HG03571 (cell line): ENCODE results near the gene KIRREL1.

Source experiments
- ATAC-seq: cut with Tn5 transposase; IDR thresholded peaks from one replicate; pipeline ENCODE4 v1.9.1; 2021; ENCODE audit not compliant: unreplicated experiment

The KIRREL1 gene

GRCh38 chr1:158140764-158141192 lies 147.3 kb downstream of the KIRREL1 start:
- no peak for ATAC-seq

GRCh38 chr1:158145173-158145719 lies 151.8 kb downstream of the KIRREL1 start:
- ATAC-seq = no peak

DNA sequence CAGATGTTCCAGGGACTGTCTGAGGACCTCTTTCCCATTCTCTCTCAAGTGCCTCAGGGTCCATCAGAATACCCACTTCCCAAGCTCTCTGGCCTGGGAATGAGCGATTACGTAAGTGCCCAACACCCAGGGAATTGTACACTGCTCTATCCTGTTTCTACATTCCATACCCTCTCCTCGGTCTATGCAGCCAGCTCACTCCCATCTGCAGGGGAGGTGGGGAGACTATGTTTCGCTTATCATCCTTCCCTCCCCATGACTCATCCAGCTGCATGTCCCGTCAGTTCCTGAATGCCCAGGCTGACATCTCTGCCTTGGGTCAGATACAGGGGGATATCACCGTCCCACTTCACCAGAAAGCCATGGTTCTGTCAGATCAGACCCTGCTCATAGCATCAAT lies 152.7 kb downstream of the KIRREL1 start:
- no peak for ATAC-seq

DNA sequence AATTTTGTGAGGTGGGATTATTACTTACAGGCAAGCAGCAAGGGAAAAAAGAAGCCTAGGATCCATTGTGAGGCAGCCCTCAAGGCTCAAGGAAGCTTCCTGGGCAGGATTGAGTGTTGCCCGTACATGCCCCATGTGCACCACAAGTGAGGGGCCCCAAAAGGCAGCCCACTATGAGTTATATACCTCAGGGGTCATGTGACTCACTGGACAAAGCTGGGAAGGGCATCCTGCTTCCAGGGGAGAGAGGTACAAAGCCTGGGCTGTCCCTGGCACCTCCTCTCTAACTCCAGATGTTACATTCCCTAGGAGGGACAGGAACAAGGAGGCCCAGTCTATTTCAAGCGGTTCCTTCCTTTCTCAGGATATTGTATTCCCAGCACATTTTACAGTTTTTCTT lies 153.3 kb downstream of the KIRREL1 start:
- ATAC-seq = no peak

GRCh38 chr1:158147401-158147800 lies 154.0 kb downstream of the KIRREL1 start:
- ATAC-seq = no peak

DNA sequence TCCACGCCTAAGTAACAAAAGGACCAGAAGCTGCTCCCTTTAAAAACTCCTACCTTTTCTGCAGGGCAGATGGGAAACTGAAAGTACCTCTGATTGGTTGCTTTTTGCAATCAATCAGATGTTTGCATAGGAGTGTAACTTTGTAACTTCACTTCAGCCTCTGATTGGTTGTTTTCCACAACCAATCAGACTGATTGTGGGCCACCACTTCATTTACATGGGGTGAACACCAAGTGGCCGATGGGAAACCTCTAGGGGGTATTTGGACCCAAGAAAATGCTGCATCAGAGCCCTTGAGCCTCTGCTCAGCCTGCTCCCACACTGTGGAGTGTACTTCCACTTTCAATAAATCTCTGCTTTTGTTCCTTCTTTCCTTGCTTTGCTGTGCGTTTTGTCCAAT lies 154.4 kb downstream of the KIRREL1 start:
- no peak for ATAC-seq

- no peak for ATAC-seq
These were observed 155.0 kb downstream of the KIRREL1 start for GRCh38 chr1:158148468-158148867.

DNA sequence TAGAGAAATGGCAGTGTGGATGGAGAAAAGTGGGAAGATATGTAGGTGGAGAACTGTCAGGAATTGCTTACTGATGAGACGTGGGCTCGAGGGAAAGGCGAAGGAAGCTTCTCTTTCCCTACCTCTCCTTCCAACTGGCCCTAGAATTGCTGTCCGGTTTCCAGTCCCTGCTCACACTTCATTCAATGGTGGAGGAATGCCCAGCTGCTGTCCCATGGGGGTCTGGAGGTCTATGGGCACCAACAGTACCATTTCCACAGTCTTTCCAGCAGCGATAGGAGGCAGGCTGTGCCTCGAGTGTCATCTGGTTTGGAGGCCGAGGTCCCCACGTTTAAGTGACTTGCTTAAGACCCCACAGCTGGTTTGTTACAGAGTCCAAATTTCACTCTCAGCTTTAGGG lies 155.7 kb downstream of the KIRREL1 start:
- ATAC-seq = no peak
